Activated naive CD4-positive, alpha-beta T cell treated with Interleukin-2 at 50 U/mL for 16 hours (primary cell): ENCODE measurements around the gene GAS7.

Experiments used
- DNase-seq: peaks from one replicate; pipeline ENCODE4 v3.0.0-alpha.2; 2020

Gene GAS7

GRCh38 chr17:9868552-9868951 lies 329.9 kb downstream of the GAS7 start:
- DNase-seq, result no peak

- DNase-seq, result no peak
Observed at GRCh38 chr17:9865586-9865985, 332.8 kb downstream of the GAS7 start.

- no peak for DNase-seq
Observed at GRCh38 chr17:9862949-9863348, 335.5 kb downstream of the GAS7 start.

GRCh38 chr17:9862220-9862619 lies 336.2 kb downstream of the GAS7 start:
- no peak for DNase-seq

GRCh38 chr17:9860851-9861250 lies 337.6 kb downstream of the GAS7 start:
- DNase-seq, result no peak
